Kasumi-1 (cell line): ENCODE data around the gene ATP2A3.

ENCODE experiments used
- DNase-seq, 2 experiments: peaks; one replicate each; lab custom pipeline; 2025; lab: John Stamatoyannopoulos, UW

The ATP2A3 gene

DNA sequence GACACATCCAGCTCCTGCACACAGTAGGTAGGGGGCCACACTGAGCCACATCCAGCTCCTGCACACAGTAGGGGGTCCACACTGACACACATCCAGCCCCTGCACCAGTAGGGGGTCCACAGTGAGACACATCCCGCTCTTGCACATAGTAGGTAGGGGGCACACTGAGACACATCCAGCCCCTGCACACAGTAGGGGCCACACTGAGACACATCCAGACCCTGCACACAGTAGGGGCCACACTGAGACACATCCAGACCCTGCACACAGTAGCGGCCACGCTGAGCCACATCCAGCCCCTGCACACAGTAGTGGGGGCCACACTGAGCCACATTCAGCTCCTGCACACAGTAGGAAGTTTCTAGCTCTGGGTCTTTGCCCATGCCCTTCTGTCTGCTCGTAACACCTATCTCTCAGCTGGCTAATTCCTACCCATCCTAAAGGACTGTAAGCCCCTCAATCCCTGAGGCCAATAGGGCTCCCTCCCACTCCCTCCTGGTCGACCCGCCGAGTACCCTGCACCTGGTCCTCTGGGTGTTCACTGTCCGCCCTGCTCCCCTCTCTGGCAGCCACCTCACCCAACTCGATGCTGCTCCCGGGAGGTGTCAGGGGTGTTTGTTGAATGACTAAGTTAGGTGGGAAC, 9.4 kb upstream of the ATP2A3 start:
- DNase-seq: no peak

DNA sequence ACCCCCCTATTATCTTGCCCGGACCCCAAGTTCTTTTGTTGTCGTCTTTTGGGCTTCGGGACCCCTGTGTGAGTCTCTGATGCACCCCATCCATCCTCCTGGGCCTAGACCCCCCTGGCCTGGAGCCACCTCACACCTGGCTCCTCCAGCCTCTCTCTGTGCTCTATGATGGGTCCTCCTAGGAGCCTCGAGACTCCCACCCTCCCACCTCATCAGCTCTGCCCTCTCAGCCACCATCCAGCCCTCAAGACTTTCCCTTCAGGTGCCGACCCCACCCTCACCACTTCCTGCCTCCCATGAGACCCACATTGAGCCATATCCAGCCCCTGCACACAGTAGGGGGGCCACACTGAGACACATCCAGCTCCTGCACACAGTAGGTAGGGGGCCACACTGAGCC, 8.7 kb upstream of the ATP2A3 start:
- no peak for DNase-seq

DNA sequence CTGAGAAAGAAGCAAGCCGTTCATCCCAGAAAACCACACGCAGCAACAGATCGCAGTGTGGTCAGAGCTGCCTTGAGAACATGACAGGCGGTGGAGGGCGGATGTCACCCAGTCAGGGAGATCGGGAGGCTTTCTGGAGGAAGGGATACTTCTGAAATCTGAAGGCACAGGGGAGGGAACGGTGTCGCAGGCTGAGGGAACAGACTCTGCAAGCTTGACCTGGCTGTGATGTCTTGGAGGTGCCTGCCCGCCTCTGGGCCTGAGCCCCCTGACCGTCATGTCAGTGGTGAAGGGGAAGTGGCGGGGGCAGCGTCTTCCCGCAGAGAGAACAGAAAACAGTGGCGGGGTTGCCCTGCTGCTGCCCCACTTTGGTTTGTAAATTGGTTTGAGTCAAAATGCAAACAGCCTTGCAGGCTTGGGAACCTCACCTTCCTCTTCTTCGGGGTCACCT, 8.1 kb upstream of the ATP2A3 start:
- DNase-seq: peak in 1 of 2 experiments; percentile 7

DNA sequence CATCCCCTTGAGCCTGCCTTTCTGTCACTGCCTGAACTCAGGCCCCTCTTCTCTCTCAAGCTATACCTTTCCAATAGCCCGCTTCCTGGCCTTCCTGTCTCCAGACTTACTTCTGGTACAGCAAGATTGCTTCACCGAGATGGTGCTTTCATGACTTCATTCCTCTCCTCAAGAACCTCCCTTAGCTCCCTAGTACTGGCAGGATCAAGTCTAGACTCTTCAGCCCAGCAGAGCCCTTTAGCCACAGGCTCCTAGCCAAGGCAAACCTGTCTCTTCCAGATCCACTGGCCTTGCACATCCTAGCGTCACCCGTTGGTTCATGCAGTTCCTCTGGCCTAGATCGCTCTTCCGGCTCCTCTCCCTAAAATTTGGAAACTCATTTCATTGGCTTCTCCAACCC, 6.4 kb upstream of the ATP2A3 start:
- no peak for DNase-seq

DNA sequence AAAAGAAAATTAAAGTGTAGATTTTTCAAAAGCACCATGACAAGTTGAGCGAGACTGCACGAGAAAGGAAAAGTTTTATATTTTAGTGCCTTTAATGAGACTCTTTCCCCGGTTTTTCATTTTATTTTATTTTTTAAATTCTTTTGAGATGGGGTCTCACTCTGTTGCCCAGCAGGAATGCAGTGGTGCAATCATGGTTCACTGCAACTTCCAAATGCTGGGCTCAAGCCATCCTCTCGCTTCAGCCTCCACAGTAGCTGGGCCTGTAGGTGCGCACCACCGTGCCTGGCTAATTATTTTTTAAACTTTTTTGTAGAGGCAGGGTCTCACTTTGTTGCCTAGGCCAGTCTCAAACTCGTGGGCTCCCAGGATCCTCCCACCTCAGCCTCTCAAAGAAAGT, 5.7 kb upstream of the ATP2A3 start:
- no peak for DNase-seq

DNA sequence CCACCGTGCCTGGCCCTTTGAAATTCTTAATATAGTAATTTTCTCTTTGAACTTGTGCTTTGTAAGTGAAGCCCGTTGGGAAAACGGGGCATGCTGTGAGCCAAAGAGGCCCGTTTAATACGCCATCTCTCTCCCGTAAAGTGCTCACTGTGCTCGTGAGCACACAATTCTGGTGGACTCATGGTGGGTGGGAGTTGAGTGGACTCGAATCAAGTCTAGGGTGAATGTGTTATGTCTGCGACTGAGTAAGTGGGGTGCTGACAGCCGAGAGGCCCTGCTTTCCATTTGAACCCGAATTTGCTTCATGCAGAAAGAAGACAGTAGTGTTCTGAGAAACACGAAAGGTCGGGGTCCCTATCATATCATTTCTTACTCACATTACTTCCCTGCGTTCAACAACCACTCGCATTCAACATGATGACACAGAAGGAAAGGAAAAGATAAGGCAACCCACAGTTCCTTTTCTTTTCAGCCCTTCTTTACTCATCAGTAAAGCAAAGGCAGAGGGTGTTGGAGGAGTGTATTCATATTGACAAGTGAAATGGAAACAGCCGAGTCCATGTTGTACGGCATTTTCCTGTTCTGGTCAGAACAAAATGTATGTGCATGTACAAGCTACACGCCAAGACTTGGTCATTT, 4.8 kb upstream of the ATP2A3 start:
- no peak for DNase-seq

DNA sequence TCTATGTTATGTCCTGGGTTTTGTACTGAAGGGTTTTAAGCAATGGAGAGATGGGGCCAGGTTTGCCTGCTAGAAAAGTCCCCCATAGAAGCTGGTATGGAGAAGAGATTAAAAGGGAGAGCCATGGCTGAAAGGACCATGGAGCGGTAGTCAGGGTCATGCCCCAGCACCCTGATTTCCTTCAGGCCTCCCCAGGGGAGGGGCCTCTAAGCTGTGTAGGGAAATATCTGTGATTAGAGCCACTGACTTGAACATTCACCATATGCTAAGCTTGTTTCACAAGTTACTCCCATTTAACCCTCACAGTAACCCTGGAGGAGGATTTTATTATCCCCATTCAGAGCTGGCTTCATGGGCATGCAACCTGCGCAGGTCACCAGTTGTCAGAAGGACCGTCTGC, 3.8 kb upstream of the ATP2A3 start:
- DNase-seq: no peak

DNA sequence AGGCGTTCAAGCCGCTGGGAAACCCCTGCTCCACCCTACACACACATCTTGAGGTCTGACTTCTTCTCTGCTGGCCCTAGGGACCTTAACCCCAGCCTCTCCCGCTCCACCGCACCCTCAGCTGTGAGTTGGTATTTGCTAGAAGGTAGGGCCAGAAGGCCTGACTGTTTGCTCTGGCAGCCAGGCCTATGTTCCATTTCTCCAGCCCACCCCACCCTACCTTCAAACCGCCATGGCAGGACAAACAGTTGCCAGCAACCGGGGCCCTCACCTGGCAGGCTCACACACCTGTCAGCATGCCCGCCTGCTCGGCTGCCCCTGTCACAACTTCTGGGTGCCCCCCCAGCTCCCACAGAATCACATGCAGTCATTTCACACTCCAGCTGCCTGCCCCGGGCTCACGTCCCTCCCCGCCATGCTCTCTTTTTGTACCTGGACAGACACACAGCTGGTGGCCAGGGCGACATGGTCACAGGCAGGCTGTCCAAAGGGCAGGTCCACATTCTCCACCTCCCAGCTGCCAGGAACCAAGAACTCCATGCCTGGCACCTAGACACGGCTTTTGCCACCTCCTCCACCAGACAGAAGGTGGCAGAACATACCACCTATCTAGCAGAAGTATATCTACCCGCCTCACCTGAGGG, 2.6 kb upstream of the ATP2A3 start:
- DNase-seq: no peak

DNA sequence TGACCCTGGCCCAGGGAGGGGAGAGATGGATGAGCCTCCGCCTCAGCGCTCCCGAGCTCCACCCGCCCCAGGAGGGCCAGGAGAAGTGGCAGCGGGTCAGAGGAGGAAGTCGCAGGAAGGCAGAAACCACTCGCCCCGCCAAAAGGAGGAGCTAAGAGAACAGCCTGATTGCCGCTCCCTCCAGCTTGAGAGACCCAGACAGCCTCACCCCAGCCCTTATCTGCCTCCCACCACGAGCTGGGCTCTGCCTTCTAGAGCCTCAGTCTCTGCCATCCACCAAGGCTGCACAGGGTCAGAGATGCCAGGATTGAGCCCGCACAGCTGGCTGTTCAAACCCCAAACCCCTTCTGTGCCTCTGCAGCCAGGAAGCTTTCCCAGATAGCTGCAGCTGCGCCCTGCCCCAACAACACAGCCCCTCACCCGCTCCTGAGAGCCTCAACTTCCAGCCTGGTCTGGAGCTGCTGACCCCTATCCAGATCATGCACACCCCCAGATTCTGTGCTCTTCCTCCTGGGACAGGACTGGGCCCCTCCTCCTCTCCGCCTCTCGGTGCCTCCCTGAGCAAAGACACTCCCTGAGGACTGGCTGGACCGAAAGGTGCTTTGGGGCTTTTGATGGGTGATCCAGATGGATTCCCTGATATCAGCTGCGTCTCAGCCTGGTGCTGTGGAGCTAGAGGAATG, 1.0 kb upstream of the ATP2A3 start:
- peak; percentile 82 to 86 for DNase-seq

DNA sequence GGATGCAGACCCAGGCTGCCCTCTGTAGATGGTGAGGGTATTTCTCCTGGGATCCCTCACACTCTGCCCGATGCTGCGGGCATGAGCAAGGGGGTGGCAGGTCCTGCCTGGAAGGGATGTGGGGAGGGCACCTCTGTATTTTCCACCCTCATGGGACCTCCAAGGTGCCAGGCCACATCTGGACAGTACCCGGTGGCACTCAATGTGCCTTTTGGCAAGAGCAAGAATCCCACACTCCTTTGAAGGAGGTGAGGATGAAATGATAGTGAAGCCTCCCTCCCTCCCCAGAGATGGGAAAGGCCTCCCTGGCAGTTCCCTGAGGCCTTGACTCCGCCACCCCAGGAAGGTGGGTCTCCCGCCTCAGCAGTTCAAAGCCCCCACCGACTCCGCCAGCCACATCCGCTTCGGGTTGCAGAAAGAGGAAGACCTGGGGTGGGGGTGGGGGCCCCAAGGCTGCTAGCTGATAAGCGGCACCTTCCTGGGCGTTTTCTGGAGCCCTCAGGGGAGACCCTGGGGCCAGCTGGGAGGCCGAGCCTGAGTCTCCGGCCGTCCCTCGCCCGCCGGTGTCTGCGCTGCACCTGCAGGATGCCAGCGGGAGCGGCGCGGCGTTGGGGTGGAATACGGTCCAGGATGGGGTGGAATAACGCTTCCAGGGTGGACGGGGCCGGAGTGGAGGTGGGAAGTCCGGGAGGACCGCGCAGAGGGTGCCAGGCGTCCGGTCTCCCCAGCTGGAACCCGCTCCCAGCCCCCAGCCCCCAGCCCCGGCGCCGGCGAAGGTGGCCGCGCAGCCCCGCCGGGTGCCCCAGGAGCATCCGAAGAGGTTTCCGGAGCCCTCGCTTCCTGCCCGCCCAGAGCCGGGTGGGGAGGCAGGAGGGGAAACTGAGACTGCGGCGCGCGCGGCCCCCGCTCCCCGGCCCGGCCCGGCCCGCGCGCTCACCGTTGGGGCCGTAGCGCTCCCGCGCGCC, 718 bp downstream of the ATP2A3 start:
- peak; percentile 66 to 74 for DNase-seq

DNA sequence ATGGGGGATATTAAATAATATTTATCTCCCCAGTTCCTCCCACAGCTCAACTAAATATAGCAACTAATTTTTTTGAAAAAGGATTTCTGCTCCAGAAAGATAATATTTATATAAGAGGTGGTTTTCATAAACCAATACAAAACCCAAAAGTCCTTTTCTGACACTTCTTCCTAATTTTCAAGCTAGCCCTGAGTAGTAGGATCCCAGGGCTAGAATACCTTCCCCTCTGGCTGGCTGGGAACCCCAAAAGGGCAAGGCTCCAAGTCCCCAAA, 1.3 kb downstream of the ATP2A3 start:
- no peak for DNase-seq

DNA sequence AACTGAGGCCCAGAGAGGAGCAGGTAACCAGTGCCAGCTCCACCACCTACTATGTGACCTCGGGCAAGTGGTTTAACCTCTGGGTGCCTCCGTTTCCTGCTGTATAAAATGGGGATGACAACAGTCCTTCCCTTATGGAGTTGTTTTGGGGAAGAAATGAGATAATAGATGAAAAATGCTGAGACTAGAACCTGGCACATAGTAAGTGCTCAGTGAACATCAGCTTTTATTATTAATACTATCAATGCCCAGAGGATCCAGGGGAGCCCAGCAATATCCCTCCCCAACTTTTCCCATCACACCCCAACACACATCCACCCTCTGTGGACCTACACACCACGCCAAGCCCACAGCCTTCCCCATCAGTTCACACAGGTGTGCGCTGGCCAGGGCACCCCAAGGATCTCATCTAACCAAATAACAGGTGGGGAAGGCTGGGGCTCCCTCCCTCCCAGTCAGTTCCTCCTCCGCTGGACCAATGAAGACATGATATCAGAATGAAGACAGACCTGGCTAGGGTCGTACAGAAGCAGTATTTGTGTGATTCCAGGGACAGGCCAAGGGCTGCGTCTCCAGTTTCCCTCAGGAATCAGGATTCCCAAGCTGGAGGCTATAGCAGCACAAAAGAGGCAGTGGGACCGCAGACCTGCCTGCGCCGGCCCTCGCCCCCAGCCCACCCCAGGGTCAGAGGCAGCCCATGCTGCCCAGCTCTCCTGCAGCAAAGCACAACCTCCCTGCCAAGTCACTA, 1.8 kb downstream of the ATP2A3 start:
- no peak for DNase-seq

DNA sequence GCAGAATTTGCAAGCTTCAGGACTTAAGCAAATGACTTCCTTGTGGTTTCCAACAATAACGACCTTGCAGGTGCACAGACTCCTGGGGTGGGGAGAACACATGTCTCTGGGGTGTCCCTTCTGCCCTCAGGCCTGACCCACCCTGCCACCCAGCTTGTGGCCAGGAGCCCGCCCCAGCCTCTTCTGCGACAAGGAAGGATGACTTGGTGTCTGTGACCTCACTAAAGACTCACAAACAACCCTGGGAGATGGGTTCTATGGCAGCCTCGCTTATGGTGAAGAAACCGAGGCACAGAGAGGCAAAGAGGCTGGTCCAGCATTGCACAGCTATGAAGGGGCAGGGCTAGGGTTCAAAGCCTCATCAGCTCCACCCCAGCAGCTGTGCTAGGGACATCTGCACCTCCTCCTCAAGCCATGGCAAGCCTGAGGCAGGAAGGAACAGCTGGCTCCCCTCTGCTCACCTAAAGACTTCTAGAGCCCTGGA, 2.6 kb downstream of the ATP2A3 start:
- DNase-seq: no peak

DNA sequence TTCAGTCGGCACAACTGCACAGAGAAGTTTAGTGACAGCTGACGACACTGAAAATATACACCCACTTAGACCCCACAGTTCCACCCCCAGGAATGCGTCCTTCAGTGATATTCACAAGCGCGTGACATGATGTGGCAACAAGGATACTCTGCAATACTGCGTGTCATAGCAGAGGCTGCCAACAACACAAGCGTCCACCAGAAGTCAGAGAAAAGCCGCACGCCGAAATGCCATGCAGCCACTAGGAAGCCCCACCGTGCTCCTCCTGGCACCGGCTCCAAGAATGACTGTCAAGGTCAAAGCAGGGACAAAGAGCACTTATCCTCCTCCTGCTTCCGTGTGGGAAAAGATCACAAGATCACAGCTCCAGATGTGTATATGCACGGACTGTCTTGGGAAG, 3.5 kb downstream of the ATP2A3 start:
- no peak for DNase-seq

DNA sequence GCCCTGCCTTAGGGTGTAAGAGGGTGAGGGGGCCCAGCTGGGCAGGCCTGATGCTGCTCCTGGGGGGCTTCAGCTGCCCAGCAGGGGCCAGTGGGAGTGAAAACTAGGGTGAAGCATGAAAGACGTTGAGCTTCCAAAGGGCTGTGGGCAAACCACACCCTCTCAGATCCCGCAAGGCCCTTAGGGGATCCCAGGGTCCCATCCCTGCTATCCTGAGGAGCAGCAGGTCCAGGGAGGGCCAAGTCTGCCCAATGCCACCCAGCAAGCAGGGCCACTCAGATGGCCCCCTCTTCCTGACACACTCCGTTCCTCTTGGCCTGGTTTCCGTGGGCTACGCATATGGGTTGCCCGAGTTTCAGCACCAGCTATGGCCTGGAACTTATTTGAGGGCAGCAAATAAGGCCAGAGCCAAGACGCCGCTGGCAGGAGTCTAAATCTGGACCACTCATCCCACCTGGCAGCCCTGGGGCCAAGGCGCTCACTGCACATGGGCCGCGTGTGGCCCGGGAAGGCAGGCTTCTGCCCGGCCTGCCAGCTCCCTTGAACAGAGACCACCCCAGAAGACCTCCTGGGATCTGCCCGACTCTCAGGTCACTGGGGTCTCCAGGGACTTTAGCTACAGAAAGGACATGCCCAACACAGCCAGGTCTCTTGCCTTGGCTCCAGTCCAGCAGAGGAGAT, 4.2 kb downstream of the ATP2A3 start:
- DNase-seq: no peak

DNA sequence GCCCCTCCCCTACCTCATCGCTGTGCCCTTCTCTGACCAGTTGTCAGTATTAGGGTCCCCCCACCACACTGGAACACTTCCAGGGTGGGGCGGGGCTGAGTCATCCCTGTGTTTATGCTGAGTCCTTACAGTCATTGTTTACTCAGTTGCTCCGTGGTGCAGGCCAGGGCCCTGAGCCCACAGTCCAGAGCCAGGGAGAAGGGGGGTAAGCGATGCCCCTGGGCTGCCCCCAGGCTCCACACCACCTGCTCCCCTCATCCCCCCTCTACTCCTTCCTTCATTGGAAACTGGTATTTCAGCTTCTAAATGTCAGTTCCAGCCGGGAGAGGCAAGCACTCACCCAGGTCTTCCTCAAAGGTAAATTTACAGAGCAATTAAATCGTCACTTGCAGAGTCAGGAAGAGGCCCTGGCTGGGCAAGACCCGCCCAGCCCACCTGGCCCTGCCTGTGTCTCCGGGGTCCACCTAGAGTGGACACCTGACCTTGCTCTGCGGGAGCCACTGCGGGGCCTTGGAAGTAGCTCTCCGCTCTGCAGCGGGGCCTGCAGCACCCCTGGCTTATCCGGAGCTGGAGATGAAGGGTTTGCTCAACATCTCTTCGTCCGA, 4.8 kb downstream of the ATP2A3 start:
- no peak for DNase-seq

DNA sequence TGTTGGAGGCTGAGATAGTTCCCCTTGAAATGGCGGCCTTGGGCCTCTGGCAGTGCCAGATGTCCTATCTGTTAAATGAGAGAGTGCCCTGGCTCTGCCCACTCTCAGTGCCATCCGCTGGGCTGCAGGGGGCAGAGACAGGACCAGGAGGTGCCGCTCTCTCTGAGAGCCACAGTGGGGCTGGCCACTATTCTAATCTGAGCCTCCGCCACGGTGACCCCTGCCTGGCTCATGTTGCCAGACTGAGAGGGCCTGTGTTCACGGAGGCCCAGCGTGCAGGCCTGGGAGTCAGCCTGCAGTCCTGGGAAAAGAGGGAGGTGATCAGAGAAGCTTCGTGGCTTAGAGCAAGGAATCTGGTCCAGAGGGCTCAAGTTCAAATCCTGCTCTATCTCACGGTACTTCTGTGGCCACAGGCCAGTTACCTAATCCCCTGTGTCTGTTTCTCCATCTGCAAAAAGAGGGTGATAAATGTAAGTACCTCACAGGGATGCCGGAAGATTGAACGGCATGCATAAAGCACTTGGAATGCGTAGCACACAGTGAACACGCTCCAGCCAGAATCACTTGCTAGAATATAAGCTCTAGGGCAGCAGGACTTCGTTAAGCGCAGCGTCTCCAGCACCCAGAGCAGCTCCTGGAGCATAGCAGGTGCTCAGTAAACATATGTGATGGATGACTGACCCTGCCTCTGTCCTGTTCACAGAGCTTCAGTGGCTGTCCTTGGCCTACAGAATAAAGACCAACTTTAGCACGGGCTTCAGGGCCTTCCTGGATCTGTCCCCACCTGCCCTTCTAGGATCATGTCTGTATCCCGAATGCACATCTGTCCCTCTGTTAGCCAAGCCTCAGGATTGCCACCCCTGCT, 6.3 kb downstream of the ATP2A3 start:
- no peak for DNase-seq

DNA sequence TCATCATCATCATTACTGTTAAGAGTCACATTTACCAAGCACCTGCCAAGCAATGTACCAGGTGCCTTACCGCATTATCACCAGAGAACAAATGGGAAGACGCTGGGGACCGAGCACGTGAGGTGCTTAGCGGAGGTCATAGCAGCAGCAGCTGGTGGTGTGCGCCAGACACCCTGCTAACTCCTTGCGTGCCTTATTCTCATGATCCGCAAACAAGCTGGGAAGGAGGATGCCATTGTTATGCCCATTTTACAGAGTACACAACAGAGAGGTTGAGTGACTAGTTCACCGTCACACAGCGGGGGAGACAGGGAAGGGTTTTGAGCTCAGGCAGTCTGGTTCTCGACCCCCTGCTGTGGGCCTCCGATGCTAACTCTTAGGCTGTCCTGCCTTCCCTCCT, 7.3 kb downstream of the ATP2A3 start:
- DNase-seq: no peak

DNA sequence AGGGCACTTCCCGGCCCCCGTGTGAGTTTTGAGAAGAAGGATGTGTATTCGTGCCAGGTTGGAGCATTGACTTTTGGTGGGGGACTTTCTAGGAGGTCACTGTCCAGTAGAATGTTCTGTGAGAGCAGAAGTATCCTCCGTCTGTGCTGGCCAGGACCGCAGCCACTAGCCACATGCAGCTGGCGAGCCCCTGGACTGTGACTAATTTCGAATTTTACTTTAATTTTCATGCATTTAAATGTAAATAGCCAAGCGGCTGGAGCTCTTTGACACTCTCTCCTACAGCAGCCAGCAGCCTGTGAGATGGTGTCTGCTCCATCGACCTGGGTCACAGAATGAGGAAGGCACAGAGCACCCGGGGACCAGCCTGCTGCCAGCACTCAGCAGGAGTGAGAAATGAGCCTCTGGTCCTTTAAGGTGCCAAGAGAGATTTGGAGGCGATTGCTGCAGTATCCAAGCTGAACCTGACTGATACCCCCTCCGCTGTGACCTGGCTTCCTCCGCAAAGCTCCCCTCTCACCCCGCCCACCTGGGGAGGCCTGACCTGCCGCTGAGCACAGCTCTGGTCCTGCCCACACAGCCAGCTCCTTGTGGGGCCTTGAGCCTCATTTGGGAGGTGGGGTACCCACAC, 7.8 kb downstream of the ATP2A3 start:
- no peak for DNase-seq
